ENCODE measurements around the gene RUFY4.
"Not testable (repeated sequence)": the region's sequence is repeated elsewhere in the genome, so short reads cannot be mapped to it uniquely, and the experiment has no call there.

The RUFY4 gene

DNA sequence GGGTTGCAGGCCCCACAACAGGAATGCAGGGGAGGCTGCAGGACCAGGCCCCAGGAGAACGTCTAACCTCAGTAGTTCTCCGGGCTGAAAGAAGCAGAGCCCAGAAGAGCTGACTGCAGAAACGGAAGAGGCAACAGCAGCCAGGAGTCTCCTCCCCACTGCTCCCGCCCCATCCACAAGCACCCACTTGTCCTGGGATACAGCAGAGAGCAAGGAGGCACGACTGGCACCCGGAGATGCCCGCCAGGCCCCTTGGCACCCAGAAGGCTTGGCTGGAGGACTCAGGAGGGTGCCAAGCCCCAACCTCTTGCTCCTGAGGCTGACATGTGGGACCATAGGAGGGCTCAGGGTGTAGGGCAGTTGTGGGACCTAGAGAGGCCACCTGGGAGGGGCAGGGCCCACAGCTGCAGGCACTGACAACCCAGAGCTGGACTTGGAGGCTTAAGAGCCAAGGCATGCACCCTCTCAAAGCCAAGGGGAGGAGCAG, 37.2 kb upstream of the RUFY4 start:
- DNase-seq: no peak

DNA sequence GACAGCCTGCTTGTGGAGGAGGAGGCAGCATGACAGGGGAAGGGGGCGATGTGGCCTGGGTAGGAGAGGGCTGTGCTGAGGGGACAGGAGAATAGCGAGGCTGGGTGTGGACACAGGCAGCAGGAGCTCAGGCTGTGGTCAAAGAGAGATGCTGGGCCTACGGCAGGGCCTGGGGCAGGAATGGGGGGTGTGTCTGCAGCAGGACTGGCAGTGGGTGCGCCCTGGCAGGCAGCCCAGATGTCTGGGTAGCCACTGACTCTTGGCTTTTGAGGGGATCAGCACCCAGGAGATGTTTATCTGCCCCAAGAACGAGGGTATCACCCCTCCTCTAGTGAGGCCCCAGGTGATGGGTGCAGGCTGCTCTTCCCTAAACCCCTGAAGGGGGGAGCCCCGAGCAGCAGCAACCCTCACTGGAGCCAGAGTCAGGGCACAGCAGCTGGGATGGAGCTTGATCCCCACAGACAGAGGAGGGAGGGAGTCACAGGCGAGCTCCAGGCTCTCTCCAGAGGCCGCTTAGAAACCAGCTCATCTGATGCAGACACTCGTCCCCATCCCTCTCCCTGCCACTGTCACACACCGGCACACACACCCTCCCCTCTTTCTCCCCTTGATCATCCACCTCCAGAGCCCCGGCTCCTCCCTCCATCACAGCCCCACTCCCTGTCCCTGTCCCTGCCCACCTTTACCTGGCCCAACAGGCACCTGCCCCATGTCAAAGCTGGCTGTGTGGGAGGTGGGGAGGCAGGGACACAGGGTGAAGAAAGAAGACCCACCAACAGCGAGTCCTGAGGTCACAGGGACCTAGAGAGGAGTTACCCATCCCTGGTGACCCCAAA, 36.5 kb upstream of the RUFY4 start:
- DNase-seq: no peak

DNA sequence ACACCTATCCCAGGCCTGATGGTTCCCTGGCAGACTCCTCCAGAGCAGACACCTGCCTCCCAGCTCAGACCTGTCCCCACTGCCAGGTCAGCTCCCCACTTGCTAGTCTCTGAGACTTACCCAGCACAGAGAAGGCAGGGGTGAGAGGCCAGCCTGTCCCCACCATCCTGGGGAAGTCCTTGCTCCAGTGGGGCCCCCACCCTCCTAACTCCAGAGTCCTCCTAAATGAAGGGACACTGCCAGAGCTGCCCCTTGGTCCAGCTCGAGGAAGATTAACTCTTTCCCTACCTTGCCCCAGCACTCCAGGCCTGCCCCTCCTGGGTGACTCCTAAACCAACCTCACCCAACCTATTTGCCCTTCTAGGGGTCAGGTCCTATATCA, 35.9 kb upstream of the RUFY4 start:
- DNase-seq: no peak

DNA sequence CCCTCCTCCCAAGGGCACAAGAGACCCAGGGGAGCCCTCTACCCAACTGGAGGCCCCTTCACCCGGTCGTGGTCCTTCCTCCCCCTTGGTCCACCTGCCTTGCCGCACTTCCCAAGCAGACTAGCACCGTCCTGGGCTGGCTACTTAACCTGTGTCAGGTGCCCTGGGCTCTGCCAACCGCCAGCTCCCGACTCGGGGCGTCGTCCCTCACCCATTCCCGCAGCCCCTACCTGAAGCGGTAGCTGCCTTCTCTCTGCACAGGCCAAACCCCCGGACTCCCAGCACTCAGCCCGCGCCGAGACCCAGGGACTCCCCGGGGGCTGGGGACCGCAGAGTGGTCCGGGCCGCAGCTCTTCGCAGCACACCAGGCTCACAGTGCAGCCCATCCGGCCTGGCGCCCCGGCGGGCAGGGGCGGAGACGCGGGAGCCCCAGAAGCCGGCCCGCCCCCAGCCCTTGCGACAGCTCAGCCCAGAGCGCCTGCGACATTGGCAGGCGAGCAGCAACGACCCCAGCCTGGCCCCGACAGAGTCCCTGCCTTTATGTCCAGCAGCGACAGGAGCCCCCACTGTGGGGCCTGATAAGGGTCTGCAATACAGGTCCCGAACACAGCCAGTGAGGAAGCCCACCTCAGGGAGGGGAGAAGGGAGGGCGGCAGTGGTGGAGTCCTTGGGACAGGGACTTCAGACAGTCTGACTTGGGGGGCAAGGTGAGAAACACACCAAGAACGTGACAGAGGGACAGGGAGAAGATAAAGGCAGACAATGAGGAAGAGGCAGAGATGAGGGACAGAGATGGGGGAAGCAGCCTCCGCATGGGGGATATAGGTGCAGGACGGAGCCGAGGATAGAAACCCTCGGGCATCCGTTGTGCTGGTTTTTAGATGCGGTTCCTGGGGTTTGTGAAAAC, 35.2 kb upstream of the RUFY4 start:
- no peak for DNase-seq

DNA sequence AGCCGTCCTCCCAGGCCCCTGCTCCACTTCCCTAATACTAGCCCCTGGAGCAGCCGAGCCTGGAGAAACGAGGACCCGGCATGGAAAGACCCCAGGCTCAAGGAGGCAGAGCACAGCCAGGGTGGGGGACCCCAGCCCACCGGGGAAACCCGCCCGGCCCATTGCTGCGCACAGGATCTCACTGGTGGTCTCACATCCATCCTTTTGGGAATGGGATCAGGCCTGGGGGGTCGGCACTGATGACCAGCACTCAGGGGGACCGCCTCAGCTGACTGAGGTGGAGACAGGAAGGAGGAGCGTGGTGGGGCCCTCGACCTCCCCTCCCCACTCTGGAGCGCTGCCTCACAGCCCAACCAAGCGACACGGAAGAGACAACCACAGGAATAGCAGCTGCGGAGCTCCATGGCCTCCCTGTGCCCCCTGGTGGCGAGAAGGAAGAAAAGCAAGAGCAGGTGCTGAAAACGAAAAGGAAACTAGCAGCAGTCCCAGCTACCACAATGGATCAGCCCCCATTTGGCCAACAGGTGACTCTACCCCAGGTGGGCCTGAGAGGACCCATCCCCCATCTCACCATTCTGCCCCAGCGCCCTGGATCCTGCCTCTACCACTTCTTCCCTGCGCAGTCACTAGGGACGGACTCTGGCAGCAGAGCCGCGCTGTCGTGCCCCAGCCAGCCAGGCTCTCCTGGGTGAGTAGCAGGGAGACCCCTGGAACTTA, 34.4 kb upstream of the RUFY4 start:
- DNase-seq: peak; percentile 59

DNA sequence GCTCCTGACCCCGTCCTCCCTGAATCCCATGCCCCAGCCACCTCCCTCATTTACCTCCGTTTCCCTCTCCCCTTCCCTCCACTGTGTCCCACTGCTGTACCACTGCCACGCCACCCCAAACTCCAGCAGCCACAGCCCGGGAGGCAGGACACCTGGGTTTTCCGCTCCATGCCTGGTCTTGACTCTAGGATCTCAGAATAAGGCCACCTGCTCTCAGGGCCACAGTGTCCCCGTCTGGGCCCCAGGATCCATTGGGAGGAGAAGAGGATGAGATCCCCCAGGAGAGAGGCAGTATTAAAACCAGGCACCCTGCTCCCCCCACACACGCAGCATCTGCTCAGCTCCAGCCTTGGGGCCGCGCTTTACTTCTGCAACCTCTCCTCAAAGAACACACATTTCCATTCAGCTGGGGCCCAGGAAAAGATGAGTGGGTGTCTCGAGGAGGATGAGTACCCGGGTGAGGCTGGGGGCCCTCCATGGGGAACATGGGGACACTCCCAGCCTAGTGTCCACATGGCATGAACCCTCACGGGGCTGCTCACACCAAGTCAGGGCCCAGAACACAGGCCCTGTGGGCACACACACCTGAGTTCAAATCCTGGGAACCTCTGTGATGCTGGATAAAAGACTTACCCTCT, 33.5 kb upstream of the RUFY4 start:
- DNase-seq: no peak

DNA sequence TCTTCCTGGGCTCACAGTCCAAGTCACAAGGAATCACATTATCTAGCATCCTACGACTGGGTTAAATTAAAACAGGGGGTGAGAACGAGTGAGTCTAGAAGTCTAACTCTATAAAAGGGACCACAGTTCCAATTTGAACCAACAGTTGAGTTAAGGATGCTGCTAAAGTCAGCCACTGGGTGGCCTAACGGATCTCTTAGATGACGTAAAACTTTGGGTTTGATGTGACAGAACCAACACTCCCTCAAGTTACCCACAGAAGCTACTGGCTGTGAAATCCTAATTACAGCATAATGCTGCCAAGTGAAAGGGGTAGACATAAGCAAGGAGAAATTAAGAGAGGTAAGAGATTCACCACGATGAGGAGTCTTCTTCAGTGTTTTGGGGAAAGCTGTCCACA, 32.7 kb upstream of the RUFY4 start:
- no peak for DNase-seq

DNA sequence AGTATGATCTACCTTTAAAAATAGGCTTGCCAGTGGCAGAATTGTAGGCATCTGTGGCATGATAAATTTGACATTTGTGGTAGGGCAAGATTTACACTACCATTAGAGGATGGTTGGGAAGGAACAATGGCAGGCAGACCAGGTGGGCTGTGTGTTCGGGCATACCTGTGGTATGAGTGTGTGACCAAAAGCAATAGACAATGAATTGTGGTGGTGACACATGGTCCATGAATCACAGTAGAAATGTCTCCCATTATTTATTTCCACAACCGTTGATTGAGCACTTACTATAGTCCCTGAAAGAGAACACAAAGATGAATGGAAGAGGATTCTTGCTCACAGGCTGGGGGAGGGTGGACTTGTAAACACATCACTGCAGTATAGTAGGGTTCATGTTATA, 29.9 kb upstream of the RUFY4 start:
- no peak for DNase-seq

DNA sequence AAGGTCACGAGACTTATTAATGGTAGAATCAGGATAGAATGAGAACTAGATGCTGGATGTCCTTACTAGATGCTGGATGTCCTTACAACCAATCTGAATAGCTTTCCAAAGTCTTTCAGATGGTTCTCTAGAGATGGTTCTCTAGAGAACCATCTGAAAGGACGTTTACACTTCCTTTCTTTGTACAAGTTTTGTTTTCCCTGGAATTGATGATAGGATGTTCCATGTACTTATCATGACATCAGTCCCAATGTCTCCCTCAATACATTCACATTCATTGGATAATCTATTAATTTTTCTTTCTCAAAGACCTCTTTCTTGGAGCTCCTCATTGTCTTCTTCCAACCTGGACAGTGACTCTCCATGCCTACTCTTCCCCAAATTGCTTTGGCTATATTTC, 28.2 kb upstream of the RUFY4 start:
- DNase-seq: no peak

DNA sequence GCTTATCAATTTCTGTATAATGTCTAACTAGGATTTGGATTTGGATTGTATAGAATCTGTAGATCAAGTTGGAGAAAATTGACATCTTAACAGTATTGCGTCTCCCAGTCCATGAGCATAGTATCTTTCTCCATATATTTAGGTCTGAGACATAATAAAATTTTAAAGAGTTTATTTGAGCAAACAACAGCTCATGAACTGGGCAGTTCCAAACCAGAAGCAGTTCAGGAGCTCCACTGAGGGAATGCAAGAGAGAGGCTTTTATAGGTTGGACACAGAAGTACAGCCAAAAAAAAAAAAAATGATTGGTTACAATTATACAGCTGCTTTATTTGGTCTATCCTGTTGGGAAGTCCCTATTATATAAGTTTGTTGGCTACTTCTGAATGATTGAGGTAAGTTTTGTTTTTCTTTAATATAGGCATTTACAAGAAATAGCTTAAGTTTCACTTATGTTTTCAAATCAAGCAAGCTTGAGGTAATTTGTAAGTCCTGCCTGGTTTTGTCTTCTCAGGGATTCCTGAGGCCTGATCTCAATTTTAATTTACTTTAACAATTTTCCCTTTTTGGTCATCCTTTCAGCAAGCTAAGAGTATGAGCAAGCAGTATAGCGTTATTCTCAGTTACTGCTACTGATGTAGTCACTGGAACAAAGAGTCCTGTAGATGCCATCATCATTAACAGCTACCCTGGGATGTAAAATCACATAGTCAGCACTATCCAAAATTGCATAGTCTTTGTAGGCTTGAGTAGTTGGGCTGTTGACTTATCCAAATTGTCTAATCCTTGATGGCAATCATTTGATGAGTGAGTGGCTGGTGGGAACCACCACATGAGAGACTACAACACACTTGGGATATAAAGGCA, 27.5 kb upstream of the RUFY4 start:
- no peak for DNase-seq

DNA sequence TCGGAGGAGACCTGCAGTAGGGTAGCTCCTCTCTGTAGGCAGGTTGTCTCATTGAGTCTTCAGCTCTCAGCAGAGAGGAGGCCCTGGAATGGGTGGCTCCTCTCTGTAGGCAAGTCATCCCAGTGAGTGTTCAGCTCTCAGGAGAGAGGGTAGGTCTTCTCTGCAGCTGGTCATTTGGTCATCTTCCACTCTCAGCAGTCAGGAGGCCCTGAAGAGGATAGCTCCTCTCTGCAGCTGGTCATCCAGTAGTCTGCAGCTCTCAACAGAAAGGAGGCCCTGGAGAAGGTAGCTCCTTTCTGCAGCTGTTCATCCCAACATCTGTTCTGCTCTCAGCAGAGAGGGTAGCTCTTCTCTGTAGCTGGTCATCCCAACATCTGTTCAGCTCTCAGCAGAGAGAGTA, 26.0 kb upstream of the RUFY4 start:
- no peak for DNase-seq

DNA sequence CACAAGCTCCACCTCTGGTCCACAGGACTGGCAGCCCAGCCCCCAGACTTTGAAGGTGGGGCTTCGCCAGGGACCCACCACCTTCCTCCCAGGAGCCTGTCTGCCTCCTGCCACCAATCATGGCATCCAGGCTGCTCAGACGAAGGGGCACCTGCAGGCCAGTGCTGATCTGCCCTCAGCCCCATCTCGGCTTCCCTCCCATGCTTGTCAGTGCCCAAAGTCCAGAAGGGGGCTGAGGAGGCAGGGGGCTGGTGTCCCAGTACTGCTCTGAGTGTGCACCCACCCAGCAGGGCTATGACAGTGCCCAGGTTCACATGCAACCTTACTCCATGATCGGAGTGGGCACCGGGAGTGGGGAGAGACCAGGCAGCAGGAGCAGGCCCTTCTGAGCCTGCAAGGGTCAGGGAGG, 25.3 kb upstream of the RUFY4 start:
- DNase-seq: no peak

DNA sequence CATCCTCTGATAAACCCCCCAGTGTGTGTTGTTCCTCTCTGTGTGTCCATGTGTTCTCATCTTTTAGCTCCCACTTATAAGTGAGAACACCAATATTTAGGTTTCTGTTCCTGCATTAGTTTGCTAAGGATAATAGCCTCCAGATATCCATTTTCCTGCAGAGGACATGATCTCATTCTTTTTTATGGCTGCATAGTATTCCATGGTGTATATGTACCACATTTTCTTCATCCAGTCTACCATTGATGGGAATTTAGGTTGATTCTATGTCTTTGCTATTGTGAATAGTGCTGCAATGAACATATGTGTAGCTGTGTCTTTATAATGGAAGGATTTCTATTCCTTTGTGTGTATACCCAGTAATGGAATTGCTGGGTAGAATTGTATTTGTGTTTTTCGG, 24.5 kb upstream of the RUFY4 start:
- DNase-seq: not testable (repeated sequence)

DNA sequence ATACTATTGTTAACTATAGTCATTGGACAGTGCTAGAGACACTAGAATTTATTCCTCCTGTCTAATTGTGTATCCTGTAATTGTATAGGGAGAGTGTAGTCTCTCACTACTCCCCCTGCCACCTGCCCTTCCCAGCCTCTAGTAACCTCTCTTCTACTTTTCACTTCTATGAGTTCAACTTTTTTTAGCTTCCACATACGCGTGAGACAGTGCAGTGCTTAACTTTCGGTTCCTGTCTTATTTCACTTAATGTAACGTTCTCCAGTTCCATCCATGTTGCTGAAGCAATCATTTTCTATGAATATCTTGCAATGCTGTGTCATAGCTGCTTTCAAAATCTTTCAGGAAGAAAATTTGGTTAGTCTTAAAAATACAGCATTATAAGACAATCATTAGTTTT, 22.8 kb upstream of the RUFY4 start:
- no peak for DNase-seq

DNA sequence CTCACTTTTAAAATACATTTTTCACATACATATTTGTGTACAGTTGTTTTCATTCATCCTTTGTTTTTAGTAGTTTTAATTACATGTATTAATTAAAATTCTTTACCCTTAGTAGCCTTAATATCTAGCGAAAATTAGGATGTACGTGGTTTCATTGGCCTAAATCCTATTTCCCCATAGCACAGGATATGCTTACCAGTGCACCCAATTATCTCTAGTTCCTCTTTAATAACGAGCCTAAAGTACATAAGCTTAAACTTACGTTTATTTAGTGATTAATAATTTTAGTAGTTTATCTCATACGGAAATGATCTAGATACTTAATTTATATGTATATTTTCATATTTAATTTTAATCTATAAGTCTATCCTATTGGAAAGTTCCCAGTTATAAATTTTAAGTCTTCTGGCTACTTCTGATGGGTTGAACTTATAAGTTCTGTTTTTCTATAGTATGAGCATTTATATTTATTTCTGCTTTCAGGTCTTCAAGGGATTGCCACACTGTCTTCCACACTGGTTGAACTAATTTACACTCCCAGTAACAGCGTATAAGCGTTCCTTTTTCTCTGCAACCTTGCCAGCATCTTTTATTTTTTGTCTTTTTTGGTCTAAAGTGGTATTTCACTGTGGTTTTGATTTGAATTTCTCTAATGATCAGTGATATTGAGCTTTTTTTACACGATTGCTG, 21.4 kb upstream of the RUFY4 start:
- DNase-seq: no peak

DNA sequence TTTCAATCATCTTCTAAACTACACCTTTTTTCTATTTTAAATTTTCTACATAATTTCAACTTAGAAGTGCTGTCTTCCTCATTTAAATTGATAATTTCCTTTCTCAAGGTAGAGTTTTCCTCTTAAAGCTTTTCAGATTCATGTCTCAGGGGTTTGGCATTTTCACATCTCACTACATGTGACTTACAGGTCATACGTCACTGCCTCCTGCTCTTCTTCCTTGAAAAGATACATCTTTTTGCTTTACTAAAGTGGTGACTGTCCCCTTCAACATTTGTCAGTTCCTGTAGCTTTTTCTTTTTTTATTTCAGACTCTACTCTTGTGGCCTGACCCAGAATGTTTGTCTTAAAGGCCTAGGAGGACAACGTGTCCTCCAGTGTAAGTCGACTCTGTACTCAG, 17.1 kb upstream of the RUFY4 start:
- DNase-seq: no peak

DNA sequence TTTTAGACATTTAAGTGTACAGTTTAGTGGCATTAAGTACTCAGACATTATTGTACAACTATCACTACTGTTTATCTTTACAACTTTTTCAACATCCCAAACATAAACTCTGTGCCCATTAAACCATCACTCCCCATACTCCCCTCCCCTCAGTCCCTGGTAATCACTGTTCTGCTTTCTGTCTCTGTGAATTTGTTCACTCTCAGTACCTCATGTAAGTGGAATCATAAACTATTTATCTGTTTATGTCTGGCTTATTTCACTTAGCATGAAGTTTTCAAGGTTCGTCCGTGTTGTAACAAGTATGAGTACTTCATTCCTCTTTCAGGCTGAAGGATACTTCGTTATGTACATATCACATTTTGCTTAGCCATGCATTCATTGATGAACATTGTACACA, 9.8 kb upstream of the RUFY4 start:
- DNase-seq: no peak

DNA sequence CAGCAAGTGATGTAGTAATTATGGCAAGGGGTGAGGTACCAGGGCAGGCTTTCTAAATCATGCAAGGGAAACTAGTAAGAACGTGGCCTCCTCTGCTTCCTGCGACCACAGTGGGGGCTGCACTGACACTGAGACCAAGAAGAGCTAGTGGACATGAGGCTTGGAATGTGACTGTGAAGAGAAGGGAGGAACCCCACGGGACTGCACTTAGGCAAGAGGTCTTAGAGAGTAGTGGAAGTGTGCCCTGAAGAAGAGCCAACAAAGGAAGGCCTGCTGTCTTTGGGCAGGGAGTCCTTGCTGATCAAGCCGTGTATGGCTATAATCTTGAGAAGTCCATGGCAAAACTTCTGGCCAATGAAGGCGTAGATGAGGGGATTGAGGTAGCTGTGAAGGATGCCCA, 8.9 kb upstream of the RUFY4 start:
- DNase-seq: no peak

DNA sequence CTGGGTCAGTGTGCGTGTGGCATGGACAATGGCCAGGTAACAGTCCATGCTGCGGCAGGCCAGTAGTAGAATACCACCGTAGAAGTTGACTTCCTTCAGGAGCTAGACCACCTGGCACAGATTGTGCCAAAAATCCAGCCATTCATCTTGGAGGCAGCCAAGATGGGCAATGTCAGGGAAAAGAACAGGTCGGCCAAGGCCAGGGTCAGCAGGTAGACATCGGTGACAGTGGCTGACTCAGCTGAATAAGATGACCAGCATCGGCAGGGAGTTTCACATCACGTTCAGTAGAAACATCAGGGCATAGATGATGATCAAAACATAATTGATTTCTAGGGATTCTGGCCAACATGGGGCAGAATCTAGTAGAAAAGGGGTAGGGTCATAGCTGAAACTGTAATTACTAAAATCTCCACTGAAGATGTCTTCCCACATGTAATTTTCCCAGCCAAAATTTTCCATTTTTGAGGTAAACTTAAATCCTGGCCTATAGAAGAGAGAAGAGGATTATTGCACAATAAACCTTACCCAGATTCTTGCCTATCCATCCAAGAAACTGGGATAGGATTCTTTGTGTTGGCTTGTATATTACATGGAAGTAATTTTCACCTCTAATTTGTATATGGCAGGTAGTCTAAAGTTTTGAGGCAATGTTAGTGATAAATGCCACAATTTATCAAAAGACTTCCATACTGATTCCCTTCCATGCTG, 7.9 kb upstream of the RUFY4 start:
- DNase-seq: no peak

DNA sequence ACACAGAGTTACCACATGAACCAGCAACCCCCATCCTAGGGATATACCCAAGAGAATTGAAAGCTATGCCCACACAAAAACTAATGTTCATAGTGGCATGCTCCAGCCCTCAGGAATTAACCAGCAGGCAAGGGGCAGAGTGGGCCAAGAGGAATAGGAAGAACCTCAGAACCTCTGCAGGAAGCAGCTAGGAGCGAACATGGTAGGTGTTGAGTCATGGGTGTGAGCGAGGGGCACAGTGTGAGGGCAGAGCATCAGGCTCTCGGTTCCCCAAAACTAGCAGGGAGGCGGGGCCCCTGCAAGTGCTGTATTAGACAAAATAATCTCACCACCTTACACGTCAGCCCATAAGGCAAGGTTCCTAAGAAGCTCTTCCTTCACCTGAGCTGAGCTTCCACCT, 5.6 kb upstream of the RUFY4 start:
- no peak for DNase-seq

DNA sequence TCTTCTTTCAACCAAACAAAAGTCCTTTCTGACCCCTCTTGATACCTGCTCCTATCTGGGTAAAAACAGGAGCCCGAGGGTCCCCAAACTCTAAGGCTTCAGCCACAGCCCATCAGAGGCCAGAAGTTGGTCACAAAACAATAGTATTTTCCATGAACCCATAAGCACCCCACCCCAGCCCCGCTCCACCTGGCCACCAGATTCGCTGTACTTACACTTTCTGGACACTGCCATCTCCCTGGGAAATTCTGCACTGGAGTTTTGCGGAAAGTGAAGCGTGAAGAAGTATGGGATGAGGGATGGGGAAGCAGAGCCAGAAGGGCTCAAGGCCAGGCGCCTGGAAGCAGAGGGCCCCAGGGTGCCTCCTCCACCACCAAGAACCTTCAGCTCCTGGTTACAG, 5.2 kb upstream of the RUFY4 start:
- no peak for DNase-seq
